Testis (tissue), 3 donors: ENCODE measurements around the gene DLG5. TPM values are rescaled to one million over a fixed set of nuclear protein-coding genes. Genes with fewer than 3 reads are reported as not detected.

Experiments used
- DNase-seq: peaks from one replicate; pipeline ENCODE4 v3.0.0-alpha.2; 2019
- H3K27ac ChIP-seq, 2 donors: fragments of 200-600 bp; sonication (generic); one replicate each; pipeline ENCODE4 v1.5.1; 2019
- H3K27me3 ChIP-seq: fragments of 200-600 bp; sonication (generic); one replicate; pipeline ENCODE4 v1.5.1; 2019
- H3K36me3 ChIP-seq: fragments of 200-600 bp; sonication (generic); one replicate; pipeline ENCODE4 v1.5.1; 2017; ENCODE audit warnings: low read depth; ENCODE audit errors: missing control alignments
- H3K4me1 ChIP-seq: fragments of 200-600 bp; sonication (generic); one replicate; pipeline ENCODE4 v1.5.1; 2019
- H3K4me3 ChIP-seq, 2 donors: fragments of 200-600 bp; sonication (generic); one replicate each; pipeline ENCODE4 v1.5.1; 2017 to 2019
- H3K9me3 ChIP-seq: fragments of 200-600 bp; sonication (generic); one replicate; pipeline ENCODE4 v1.5.1; 2017
- POLR2A ChIP-seq: fragments of 450-650 bp; IDR thresholded peaks from one replicate; pipeline ENCODE4 v1.6.1; 2017; ENCODE audit warnings: antibody characterized with exemption, mild to moderate bottlenecking, moderate library complexity
- WGBS, 2 donors: methylation state at CpG; one replicate each; pipeline ENCODE4 v1.1.5; 2018; 5-methylcytosine and 5-hydroxymethylcytosine counted together
- intact Hi-C: fragments of 100-400 bp; cut with DNase I; formaldehyde crosslinking; loops from one replicate; pipeline ENCODE4 v1.15.1; 2023; ENCODE audit warnings: low total_unique reads
- polyA plus RNA-seq: library from polyadenylated mRNA; stranded (reverse); fragments of 350-450 nt; fragmentation: Illumina TruSeq; extraction: RNeasy Lipid Tissue Mini Kit (QIAGEN cat#74804); gene quantifications from one replicate; pipeline ENCODE4 v1.2.3, GENCODE V29; 2014; ENCODE audit warnings: low read depth, low replicate concordance; ENCODE audit not compliant: insufficient read depth
- total RNA-seq, 2 donors: library from RNA; depleted of rRNA; stranded (reverse); fragments of >200 nt; gene quantifications; one replicate each; pipeline ENCODE4 v1.2.3, GENCODE V29; 2016
- TF ChIP-seq, protein P1 (sequence below), 3 experiments: fragments of 450-650 bp in 2 of 3; fragments of 200-600 bp in 1 of 3; sonication (generic) in 1 of 3; IDR thresholded peaks; one replicate each; pipeline ENCODE4 v1.5.1; 2016 to 2019; ENCODE audit warnings: antibody characterized with exemption in 3 of 3, mild to moderate bottlenecking in 2 of 3, moderate library complexity in 1 of 3

DLG5 gene
- total and polyA plus RNA-seq, 3 donors from 2014 or later: 26.9 to 54.8 (median 50.1) TPM

DNA sequence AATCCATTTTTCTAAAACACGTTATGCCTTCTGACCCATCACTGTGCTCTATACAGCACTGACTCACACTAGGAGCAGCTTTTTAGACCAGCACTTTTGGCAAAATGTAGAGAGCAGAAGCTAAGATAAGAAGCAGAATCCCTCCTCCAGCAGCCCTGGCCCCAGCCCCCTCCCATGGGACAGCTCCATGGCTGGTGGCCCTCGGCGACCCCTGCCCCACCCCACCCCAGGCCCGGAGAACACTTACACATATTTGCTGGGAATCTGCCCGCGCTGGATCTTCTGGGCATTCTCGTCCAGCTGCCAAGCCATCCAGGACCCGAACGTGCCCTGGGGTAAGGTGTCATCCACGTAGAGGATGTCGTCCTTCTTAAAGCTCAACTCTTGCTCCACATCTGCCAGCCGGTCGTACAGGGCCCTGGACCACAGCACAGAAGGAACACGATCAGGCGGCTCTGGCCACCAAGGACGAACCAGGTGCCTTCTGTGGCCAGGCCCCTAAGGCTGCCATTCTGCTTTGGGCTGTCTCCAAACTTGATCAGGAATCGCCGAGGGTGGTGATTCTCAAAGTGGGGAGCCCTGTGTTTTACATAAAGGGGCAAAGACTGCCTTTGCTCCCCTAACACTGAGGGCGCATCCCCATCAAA, 119.9 kb downstream of the DLG5 start:
- intact Hi-C loops: no loop called here
- TF ChIP-seq, protein P1, sequence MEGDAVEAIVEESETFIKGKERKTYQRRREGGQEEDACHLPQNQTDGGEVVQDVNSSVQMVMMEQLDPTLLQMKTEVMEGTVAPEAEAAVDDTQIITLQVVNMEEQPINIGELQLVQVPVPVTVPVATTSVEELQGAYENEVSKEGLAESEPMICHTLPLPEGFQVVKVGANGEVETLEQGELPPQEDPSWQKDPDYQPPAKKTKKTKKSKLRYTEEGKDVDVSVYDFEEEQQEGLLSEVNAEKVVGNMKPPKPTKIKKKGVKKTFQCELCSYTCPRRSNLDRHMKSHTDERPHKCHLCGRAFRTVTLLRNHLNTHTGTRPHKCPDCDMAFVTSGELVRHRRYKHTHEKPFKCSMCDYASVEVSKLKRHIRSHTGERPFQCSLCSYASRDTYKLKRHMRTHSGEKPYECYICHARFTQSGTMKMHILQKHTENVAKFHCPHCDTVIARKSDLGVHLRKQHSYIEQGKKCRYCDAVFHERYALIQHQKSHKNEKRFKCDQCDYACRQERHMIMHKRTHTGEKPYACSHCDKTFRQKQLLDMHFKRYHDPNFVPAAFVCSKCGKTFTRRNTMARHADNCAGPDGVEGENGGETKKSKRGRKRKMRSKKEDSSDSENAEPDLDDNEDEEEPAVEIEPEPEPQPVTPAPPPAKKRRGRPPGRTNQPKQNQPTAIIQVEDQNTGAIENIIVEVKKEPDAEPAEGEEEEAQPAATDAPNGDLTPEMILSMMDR (IDR thresholded peaks at IDR 0.05): no peak
- TF ChIP-seq POLR2A: no peak
- DNase-seq: no peak
- Histone ChIP-seq H3K4me1 (no peaks in the 10 kb centered on the region), H3K36me3 (no peaks in the 10 kb centered on the region), H3K27ac (no peak overlapping the region), H3K27me3 (no peaks in the 10 kb centered on the region), H3K9me3 (no peaks in the 10 kb centered on the region), H3K4me3 (no peak overlapping the region)
- 86 to 91% methylated on average over 19 of the region's 19 CpGs for WGBS, 2 donors

DNA sequence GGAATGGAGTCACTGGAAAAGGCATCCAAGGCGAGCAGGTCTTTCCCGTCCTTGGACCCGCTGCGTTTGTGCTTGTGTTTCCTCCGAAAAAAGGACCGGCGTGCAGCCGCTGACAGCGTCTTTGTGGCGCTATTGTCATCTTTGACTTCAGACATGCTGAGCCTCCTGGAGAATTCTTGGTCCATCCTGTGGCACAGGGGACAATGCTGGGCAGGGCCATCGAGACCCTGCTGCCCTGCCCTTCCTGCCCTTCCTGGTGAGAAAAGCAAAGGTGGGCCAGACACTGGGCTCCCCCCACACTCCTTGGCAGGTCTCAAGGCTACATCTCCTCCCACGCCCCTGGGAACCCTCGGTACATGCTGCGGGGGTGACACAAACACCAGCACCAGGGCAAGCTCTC, 120.9 kb downstream of the DLG5 start:
- WGBS, 2 donors: 77 to 87% methylated on average over 11 to 14 of the region's 14 CpGs
- DNase-seq: no peak
- H3K4me3 ChIP-seq: no peak overlapping the region
- H3K9me3 ChIP-seq: no peaks in the 10 kb centered on the region
- H3K27ac ChIP-seq: no peak overlapping the region
- H3K27me3 ChIP-seq: no peaks in the 10 kb centered on the region
- no peaks in the 10 kb centered on the region for H3K36me3 ChIP-seq
- H3K4me1 ChIP-seq: no peaks in the 10 kb centered on the region
- no peak for TF ChIP-seq POLR2A
- TF ChIP-seq, protein P1 (IDR thresholded peaks at IDR 0.05): no peak
- intact Hi-C loops: no loop called here

DNA sequence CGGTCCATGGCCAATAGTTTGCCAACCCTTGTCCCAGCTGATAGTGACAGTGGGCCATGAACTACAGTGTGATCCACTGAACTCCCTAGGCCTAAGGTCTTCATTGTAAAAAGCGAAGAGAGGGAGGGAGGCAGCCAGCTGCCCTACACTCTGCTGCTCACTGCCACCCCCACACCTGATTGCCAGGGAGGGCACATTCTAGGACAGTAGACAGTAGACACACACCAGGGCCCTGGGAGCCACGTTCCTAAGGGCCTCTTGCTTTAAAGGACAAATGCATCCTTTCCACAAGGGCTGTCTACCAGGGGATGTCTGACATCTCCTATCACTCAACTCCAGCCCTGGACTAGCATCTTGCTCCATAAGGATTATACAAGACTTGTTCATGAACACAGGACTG, 122.2 kb downstream of the DLG5 start:
- no peak for DNase-seq
- WGBS, 2 donors: 68 to 83% methylated on average over 3 of the region's 3 CpGs
- intact Hi-C loops: no loop called here
- H3K27me3 ChIP-seq: no peaks in the 10 kb centered on the region
- TF ChIP-seq POLR2A: no peak
- TF ChIP-seq, protein P1 (IDR thresholded peaks at IDR 0.05): no peak
- no peaks in the 10 kb centered on the region for H3K36me3 ChIP-seq
- no peaks in the 10 kb centered on the region for H3K4me1 ChIP-seq
- H3K4me3 ChIP-seq: no peak overlapping the region
- H3K9me3 ChIP-seq: no peaks in the 10 kb centered on the region
- no peak overlapping the region for H3K27ac ChIP-seq

DNA sequence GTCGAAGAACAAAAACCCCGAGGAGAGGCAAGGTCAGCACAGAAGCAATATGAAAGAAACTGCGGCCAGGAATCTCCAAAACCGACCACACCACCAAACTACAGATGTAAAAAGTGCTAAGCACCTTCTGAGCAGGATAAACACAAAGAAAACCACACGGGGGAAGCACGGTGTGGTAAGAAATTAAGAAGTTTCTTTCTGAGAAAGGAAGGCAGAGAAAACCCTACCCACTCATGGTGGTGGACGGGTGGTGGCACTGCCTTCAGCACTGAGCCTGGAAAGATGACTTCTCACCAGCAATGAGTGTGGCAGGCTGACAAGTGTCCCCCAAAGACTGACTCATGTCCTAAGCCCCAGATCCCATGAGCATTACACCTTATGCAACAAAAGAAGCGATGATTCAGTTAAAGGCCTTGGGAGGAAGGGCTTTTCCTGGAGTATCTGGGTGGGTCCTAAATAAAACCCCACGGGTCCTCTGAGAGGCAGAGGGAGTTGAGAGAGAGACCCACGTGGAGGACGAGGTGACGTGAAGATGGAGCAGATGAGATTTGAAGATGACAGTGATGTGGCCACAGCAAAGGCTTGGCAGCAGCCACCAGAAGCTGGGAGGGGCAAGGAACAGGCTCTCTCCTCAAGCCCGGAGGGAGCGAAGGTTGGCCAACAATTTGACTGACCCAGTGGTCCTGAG, 124.9 kb downstream of the DLG5 start:
- Histone ChIP-seq H3K4me3 (no peak overlapping the region), H3K27me3 (no peaks in the 10 kb centered on the region), H3K27ac (no peak overlapping the region), H3K4me1 (no peaks in the 10 kb centered on the region), H3K36me3 (no peaks in the 10 kb centered on the region), H3K9me3 (no peaks in the 10 kb centered on the region)
- TF ChIP-seq, protein P1 (IDR thresholded peaks at IDR 0.05): no peak
- TF ChIP-seq POLR2A: no peak
- no peak for DNase-seq
- intact Hi-C loops: no loop called here
- 85 to 86% methylated on average over 14 of the region's 14 CpGs for WGBS, 2 donors
